Panc1 (cell line): Measurements from ENCODE around the gene PPP1CC. TPM values are rescaled to one million over a fixed set of nuclear protein-coding genes. Genes with fewer than 3 reads are reported as not detected.

ENCODE experiments used
- ATAC-seq: fragments of 200-7000 bp; cut with Tn5 transposase; 2 replicates; pipeline ENCODE4 v1.9.1; 2020; ENCODE audit warnings: mild to moderate bottlenecking, moderate library complexity
- BruUV-seq: library from RNA; stranded (reverse); fragments of 400-500 nt; replicated peaks from 2 replicates; lab custom pipeline; 2021; lab: Mats Ljungman, UMichigan
- CTCF ChIA-PET: fragments of 300-600 bp; sonication (Branson Sonifier 250); formaldehyde crosslinking; loops from one replicate; lab custom pipeline; 2022; ENCODE audit warnings: antibody characterized with exemption; lab: Charles Lee
- POLR2A ChIA-PET: fragments of 300-600 bp; sonication (Branson Sonifier 250); formaldehyde crosslinking; loops from one replicate; lab custom pipeline; 2022; ENCODE audit warnings: antibody characterized with exemption; lab: Charles Lee
- DNase-seq: peaks from one replicate; pipeline ENCODE4 v3.0.0-alpha.2; 2010; ENCODE audit warnings: low read depth, low spot score
- H3K27ac ChIP-seq: 2 replicates; pipeline ENCODE4 v1.5.1; 2011; ENCODE audit warnings: mild to moderate bottlenecking, low read length, inconsistent platforms
- H3K27me3 ChIP-seq: fragments of 200-500 bp; sonication (Bioruptor generic); 2 replicates; pipeline ENCODE4 v1.6.0; 2014; ENCODE audit warnings: low read length, inconsistent platforms; ENCODE audit not compliant: control insufficient read depth, insufficient read depth
- H3K36me3 ChIP-seq: fragments of 200-500 bp; sonication (Bioruptor generic); 2 replicates; pipeline ENCODE4 v1.5.1; 2014; ENCODE audit warnings: inconsistent platforms, mild to moderate bottlenecking, low read length, moderate library complexity; ENCODE audit not compliant: control insufficient read depth, insufficient read depth
- H3K4me1 ChIP-seq: 2 replicates; pipeline ENCODE4 v1.5.1; 2011; ENCODE audit warnings: inconsistent platforms, mild to moderate bottlenecking, low read length, moderate library complexity; ENCODE audit not compliant: control insufficient read depth, insufficient read depth
- H3K4me3 ChIP-seq, 2 experiments: 2 replicates each; pipeline ENCODE4 v1.5.1; 2011 to 2012; ENCODE audit warnings: low read depth in 2 of 2, low read length in 2 of 2, mild to moderate bottlenecking in 2 of 2, inconsistent platforms in 1 of 2, moderate library complexity in 1 of 2
- H3K9me3 ChIP-seq: fragments of 200-500 bp; sonication (Bioruptor generic); 2 replicates; pipeline ENCODE4 v1.5.1; 2014; ENCODE audit warnings: low read depth, mild to moderate bottlenecking, inconsistent platforms, low read length, moderate library complexity; ENCODE audit not compliant: control insufficient read depth, insufficient read depth
- POLR2AphosphoS5 ChIP-seq: IDR thresholded peaks from 2 replicates; pipeline ENCODE4 v1.6.1; 2012; ENCODE audit warnings: mild to moderate bottlenecking, low read depth, low read length, moderate library complexity
- SIN3A ChIP-seq: IDR thresholded peaks from 2 replicates; pipeline ENCODE4 v1.6.1; 2012; ENCODE audit warnings: low read depth, mild to moderate bottlenecking, low read length, moderate library complexity, borderline replicate concordance; ENCODE audit not compliant: insufficient read depth
- TCF7L2 ChIP-seq: IDR thresholded peaks from 2 replicates; pipeline ENCODE4 v1.6.1; 2011; ENCODE audit warnings: mild to moderate bottlenecking, low read depth, low read length, inconsistent platforms
- in situ Hi-C: cut with HindIII; loops from 2 replicates; pipeline ENCODE4 v1.10.0; 2016; ENCODE audit warnings: low sequenced_read_pairs, low pct_unique_long_range_greater_than_20kb
- intact Hi-C: fragments of 100-400 bp; cut with micrococcal nuclease; formaldehyde crosslinking; loops from one replicate; pipeline ENCODE4 v1.10.0; 2022; ENCODE audit not compliant: unreplicated experiment
- total RNA-seq: library from RNA; stranded (reverse); gene quantifications from one replicate; pipeline ENCODE4 v1.2.1, GENCODE V29; 2021; ENCODE audit not compliant: unreplicated experiment
- TF ChIP-seq, protein P1 (sequence below): fragments of 450-650 bp; IDR thresholded peaks from 2 replicates; pipeline ENCODE4 v1.5.1; 2017; ENCODE audit warnings: mild to moderate bottlenecking
- TF ChIP-seq, protein P2 (sequence below), 2 experiments: IDR thresholded peaks; 2 replicates each; pipeline ENCODE4 v1.6.1; 2011 to 2012; ENCODE audit warnings: low read depth in 2 of 2, control low read depth in 1 of 2, low read length in 1 of 2, mild to moderate bottlenecking in 1 of 2, moderate library complexity in 1 of 2; ENCODE audit not compliant: insufficient read depth in 1 of 2

PPP1CC gene
- total RNA-seq, 1 experiment from 2014 or later = 219 TPM

DNA sequence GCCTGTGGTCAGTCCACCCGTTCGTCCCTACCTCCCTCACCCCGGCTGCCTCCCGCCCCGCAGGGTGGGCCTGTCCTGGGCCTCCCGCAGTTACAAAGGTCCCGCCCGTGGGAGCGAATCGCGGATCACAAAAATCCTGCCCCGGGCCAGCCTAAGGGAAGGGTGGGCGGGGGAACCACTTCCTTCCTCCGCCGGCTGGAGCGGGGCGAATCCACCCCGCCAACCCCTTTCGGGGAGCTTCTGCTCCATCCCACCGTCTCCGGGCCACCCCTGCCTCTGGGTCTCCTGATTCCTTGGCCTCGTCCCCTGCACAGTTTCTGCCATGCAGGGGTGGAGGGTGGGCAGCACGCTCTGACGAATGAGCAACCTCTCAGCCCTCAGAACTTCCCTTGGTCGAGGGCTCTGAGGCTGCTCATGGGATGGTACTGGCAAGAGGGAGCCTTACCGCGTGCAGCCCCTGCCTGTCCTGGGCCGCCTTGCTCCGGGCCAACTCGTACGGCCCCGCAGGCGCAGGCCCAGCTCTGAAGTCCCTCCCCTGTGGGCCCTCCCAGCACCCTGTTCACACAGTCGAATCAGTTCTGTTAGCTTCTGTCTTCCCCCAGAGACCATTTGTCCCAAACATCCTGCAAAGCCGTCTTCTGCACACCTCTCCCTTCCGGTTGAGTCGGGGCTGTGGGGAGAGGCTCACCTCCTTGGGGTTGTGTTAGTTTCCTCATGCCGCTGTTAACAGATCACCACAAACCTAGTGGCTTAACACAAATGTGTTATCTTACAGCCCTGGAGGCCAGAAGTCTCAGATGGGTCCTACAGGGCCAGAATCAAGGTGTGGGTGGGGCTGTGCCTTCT is 53.2 kb downstream of the PPP1CC start:
- no TSS peak for BruUV-seq

DNA sequence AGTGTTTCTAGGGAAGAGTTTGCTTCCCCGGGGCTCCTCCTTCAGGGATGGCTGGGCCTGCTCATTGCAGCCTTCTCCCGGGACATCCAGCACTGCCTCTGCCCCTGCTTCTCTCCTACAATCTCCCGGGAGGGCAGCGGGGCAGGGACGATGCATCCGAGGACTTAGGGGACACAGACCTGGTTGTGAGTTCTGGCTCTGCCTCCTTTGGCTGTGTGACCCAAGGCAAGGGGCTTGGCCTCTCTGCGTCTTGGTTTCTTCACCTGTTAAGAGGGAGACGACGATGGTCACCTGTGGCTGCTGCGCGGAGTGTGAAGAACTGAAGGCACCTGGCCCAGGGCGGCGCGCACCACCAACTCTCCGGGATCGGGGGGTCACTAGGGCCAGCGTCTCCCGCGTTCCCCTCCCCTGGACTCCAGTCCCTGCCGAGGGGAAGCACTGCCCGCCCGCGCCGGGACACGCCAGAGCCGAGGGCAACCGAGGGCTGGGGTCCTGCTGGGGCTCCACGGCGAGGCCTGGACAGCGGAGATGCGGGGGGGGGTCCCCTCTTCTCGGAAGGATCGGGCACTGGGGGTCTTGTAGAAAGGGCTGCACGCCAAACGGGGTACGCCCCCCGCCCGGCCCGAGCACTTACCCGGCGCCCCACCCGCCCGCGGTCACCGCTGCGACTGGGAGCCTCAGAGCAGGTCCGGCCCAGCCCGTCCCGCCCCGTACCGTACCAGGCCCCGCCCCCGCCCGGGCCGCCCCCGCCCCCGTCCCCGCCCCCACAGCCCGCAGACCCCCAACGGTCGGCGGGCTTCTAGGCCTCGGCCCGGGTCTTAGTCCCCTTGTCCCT is 54.0 kb downstream of the PPP1CC start, which contains the start of gene HVCN1:
HVCN1 (minus strand) TSS at position 670 of the 835 bp plus-strand sequence. CDS start 5,870 bp downstream, outside the sequence.
- BruUV-seq = no TSS peak
- ChIA-PET CTCF (no interaction called here), POLR2A (no interaction called here)
- H3K27me3 ChIP-seq = peaks cover 4% of the 10 kb centered on the region
- H3K27ac ChIP-seq = no peak within 1 kb of the TSS
- intact Hi-C loops (no loop called here), in situ Hi-C loops (no loop called here)
- ATAC-seq = peak; percentile 82
- no peaks in the 10 kb centered on the region for H3K9me3 ChIP-seq
- TF ChIP-seq POLR2AphosphoS5 (no peak), SIN3A (no peak), TCF7L2 (no peak)
- TF ChIP-seq, protein P1, sequence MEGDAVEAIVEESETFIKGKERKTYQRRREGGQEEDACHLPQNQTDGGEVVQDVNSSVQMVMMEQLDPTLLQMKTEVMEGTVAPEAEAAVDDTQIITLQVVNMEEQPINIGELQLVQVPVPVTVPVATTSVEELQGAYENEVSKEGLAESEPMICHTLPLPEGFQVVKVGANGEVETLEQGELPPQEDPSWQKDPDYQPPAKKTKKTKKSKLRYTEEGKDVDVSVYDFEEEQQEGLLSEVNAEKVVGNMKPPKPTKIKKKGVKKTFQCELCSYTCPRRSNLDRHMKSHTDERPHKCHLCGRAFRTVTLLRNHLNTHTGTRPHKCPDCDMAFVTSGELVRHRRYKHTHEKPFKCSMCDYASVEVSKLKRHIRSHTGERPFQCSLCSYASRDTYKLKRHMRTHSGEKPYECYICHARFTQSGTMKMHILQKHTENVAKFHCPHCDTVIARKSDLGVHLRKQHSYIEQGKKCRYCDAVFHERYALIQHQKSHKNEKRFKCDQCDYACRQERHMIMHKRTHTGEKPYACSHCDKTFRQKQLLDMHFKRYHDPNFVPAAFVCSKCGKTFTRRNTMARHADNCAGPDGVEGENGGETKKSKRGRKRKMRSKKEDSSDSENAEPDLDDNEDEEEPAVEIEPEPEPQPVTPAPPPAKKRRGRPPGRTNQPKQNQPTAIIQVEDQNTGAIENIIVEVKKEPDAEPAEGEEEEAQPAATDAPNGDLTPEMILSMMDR = no peak
- TF ChIP-seq, protein P2, sequence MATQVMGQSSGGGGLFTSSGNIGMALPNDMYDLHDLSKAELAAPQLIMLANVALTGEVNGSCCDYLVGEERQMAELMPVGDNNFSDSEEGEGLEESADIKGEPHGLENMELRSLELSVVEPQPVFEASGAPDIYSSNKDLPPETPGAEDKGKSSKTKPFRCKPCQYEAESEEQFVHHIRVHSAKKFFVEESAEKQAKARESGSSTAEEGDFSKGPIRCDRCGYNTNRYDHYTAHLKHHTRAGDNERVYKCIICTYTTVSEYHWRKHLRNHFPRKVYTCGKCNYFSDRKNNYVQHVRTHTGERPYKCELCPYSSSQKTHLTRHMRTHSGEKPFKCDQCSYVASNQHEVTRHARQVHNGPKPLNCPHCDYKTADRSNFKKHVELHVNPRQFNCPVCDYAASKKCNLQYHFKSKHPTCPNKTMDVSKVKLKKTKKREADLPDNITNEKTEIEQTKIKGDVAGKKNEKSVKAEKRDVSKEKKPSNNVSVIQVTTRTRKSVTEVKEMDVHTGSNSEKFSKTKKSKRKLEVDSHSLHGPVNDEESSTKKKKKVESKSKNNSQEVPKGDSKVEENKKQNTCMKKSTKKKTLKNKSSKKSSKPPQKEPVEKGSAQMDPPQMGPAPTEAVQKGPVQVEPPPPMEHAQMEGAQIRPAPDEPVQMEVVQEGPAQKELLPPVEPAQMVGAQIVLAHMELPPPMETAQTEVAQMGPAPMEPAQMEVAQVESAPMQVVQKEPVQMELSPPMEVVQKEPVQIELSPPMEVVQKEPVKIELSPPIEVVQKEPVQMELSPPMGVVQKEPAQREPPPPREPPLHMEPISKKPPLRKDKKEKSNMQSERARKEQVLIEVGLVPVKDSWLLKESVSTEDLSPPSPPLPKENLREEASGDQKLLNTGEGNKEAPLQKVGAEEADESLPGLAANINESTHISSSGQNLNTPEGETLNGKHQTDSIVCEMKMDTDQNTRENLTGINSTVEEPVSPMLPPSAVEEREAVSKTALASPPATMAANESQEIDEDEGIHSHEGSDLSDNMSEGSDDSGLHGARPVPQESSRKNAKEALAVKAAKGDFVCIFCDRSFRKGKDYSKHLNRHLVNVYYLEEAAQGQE (IDR thresholded peaks at IDR 0.05; ENCODE audit: insufficient read depth in 1 of 2, low read depth in 2 of 2, low read length in 1 of 2) = no peak
- no peak for DNase-seq
- no peaks in the 10 kb centered on the region; the same call in 1 of the 2 replicates for H3K4me1 ChIP-seq
- peak within 1 kb of the TSS; percentile 32 to 47 for H3K4me3 ChIP-seq
- H3K36me3 ChIP-seq = no peaks in the 10 kb centered on the region

More for the DNA sequence above, 53.2 kb downstream of the PPP1CC start:
- CTCF ChIA-PET = no interaction called here
- intact Hi-C loops = loop anchor here (10.0 kb wide), 1 partner anchor 75 kb away; the partner anchor contains the start of gene TCTN1
- TF ChIP-seq, protein P1 = no peak
- TF ChIP-seq TCF7L2 (no peak), POLR2AphosphoS5 (no peak), SIN3A (no peak)
- TF ChIP-seq, protein P2 (IDR thresholded peaks at IDR 0.05; ENCODE audit: insufficient read depth in 1 of 2, low read depth in 2 of 2, low read length in 1 of 2) = no peak
- no peaks in the 10 kb centered on the region for H3K9me3 ChIP-seq
- H3K4me1 ChIP-seq = no peaks in the 10 kb centered on the region; the same call in 1 of the 2 replicates
- H3K36me3 ChIP-seq = no peaks in the 10 kb centered on the region
- ATAC-seq = peak; percentile 76
- peaks cover 4% of the 10 kb centered on the region for H3K27me3 ChIP-seq
- POLR2A ChIA-PET = interaction anchor here (0.6 kb wide), 1 partner anchor 55 kb away, joined by 3 read pairs; no protein-coding TSS in a partner anchor
- H3K4me3 ChIP-seq = peak overlapping the region; percentile 32 to 47
- in situ Hi-C loops = no loop called here
- DNase-seq = no peak
- H3K27ac ChIP-seq = no peak overlapping the region
